Keratinocyte (primary cell): ENCODE measurements around the gene PDE1C. TPM values are rescaled to one million over a fixed set of nuclear protein-coding genes. Genes with fewer than 3 reads are reported as not detected.

ENCODE experiments used
- DNase-seq: peaks from one replicate; pipeline ENCODE4 v3.0.0-alpha.2; 2011; ENCODE audit warnings: low read depth, missing footprints, low spot score
- FAIRE-seq: peaks from 2 replicates; lab custom pipeline; 2011; peaks lifted over from hg19 to GRCh38; lab: Jason Lieb, UNC
- H2AFZ ChIP-seq: 2 replicates; pipeline ENCODE4 v1.6.0; 2012; ENCODE audit warnings: low read length, control low read depth, inconsistent platforms; ENCODE audit not compliant: control insufficient read depth
- H3K27ac ChIP-seq: 2 replicates; pipeline ENCODE4 v1.5.1; 2011; ENCODE audit warnings: low read length; ENCODE audit not compliant: control insufficient read depth, insufficient read depth
- H3K27me3 ChIP-seq: 3 replicates; pipeline ENCODE4 v1.6.0; 2011; ENCODE audit warnings: low read length; ENCODE audit not compliant: control insufficient read depth, insufficient read depth; ENCODE audit errors: extremely low read depth
- H3K36me3 ChIP-seq, 2 experiments: 2 replicates in 1 of 2; 3 replicates in 1 of 2; pipeline ENCODE4 v1.5.1; 2011; ENCODE audit warnings: low read length in 2 of 2, mild to moderate bottlenecking in 1 of 2; ENCODE audit not compliant: control insufficient read depth in 2 of 2, insufficient read depth in 2 of 2; ENCODE audit errors: extremely low read depth in 1 of 2
- H3K4me1 ChIP-seq: 3 replicates; pipeline ENCODE4 v1.5.1; 2011; ENCODE audit warnings: low read length; ENCODE audit not compliant: control insufficient read depth, insufficient read depth; ENCODE audit errors: extremely low read depth
- H3K4me2 ChIP-seq: 3 replicates; pipeline ENCODE4 v1.6.0; 2011; ENCODE audit warnings: low read depth, low read length; ENCODE audit not compliant: control insufficient read depth, insufficient read depth; ENCODE audit errors: extremely low read depth
- H3K4me3 ChIP-seq, 3 experiments: fragments of 200-600 bp in 1 of 3; sonication (generic) in 1 of 3; 2 replicates in 2 of 3; 3 replicates in 1 of 3; pipeline ENCODE4 v1.5.1; 2011 to 2016; ENCODE audit warnings: low read length in 3 of 3, mild to moderate bottlenecking in 3 of 3, control low read depth in 2 of 3, inconsistent platforms in 1 of 3, low read depth in 1 of 3, mixed read lengths in 1 of 3, mixed run types in 1 of 3, moderate library complexity in 1 of 3; ENCODE audit not compliant: control insufficient read depth in 2 of 3, insufficient read depth in 2 of 3; ENCODE audit errors: extremely low read depth in 1 of 3
- H3K79me2 ChIP-seq: 2 replicates; pipeline ENCODE4 v1.6.0; 2012; ENCODE audit warnings: low read length; ENCODE audit not compliant: control insufficient read depth, insufficient read depth
- H3K9ac ChIP-seq: 3 replicates; pipeline ENCODE4 v1.6.0; 2011; ENCODE audit warnings: low read length; ENCODE audit not compliant: control insufficient read depth, insufficient read depth; ENCODE audit errors: extremely low read depth
- H3K9me1 ChIP-seq: 3 replicates; pipeline ENCODE4 v1.6.0; 2011; ENCODE audit warnings: low read length; ENCODE audit not compliant: control insufficient read depth, insufficient read depth; ENCODE audit errors: extremely low read depth
- H3K9me3 ChIP-seq: 2 replicates; pipeline ENCODE4 v1.5.1; 2012; ENCODE audit warnings: low read depth, low read length; ENCODE audit not compliant: control insufficient read depth
- H4K20me1 ChIP-seq: 3 replicates; pipeline ENCODE4 v1.6.0; 2011; ENCODE audit warnings: low read length; ENCODE audit not compliant: control insufficient read depth, insufficient read depth; ENCODE audit errors: extremely low read depth
- CTCF ChIP-seq, 3 experiments: IDR thresholded peaks in 1 of 3; conservative IDR thresholded peaks in 1 of 3; optimal IDR thresholded peaks in 1 of 3; 2 replicates in 2 of 3; 3 replicates in 1 of 3; pipeline versions ENCODE3 to v1.5.1; 2011; ENCODE audit warnings: low read length in 3 of 3, mild to moderate bottlenecking in 3 of 3, moderate library complexity in 2 of 3, control low read depth in 1 of 3, inconsistent platforms in 1 of 3; ENCODE audit not compliant: insufficient read depth in 2 of 3; ENCODE audit errors: extremely low read depth in 1 of 3
- EZH2 ChIP-seq: IDR thresholded peaks from one replicate; pipeline ENCODE4 v1.6.1; 2012; ENCODE audit warnings: inconsistent platforms, mild to moderate bottlenecking, low read length, moderate library complexity
- dilution Hi-C: fragments of 300-500 bp; cut with MboI; formaldehyde crosslinking; loops from one replicate; pipeline ENCODE4 v1.7.0; 2020; ENCODE audit warnings: low sequenced_read_pairs; ENCODE audit not compliant: extremely low pct_ligation_motif_present
- polyA plus RNA-seq, 5 experiments: library from polyadenylated mRNA; depleted of rRNA in 3 of 5; stranded (reverse) in 3 of 5; stranded (forward) in 1 of 5; unstranded in 1 of 5; fragments of >200 nt; gene quantifications; 1 replicate in 1 of 5; 2 replicates in 3 of 5; 3 replicates in 1 of 5; pipeline versions ENCODE4 v1.2.1 to v1.2.3, GENCODE V29; 2011 to 2012; ENCODE audit warnings: missing spikeins in 2 of 5, low read depth in 1 of 5, low replicate concordance in 1 of 5

The PDE1C gene
- polyA plus RNA-seq, 1 donor (not counting 4 experiments of a cell fraction or from before 2014, with no cell fraction given) = 2.5 TPM

DNA sequence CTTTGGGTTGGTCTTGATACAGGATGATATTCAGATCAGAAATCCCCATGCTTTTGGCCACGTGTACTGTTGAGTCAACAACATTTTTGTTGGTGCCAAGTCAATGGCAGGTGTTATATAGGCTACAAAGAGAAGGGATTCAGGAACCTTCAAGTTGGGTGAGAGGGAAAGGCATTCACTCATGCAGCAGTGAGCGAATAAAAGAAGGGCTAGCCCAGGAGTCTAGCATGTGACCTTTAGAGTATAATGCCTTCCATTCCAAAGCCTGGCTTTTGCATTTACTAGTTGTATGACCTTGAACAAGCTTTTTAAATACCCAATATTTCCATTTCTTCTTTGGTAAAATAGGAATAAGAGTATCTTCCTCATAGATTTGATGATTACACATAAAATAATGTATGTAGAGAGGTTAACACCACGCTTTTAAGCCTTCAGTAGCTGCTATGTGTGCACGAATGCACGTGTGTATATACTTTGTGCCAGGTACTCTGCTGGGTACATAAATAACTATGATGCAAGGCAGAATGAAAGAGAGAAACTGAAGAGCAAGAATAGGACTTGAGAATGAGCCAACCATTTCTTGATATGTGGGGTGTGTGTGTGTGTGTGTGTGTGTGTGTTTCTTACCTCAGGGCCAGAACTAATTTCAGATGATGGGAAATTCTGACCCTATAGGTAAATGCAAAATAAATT, 163.6 kb downstream of the PDE1C start:
- no peak for TF ChIP-seq CTCF (optimal IDR thresholded peaks at IDR 0.05 in 1 of 3, IDR thresholded peaks at IDR 0.05 in 1 of 3, conservative IDR thresholded peaks at IDR 0.05 in 1 of 3; ENCODE audit: extremely low read depth in 1 of 3, insufficient read depth in 2 of 3, low read length in 3 of 3)
- no peak for TF ChIP-seq EZH2
- no peaks in the 10 kb centered on the region for H4K20me1 ChIP-seq
- FAIRE-seq (no peak), DNase-seq (no peak)
- H2AFZ ChIP-seq = no peak overlapping the region
- H3K4me3 ChIP-seq = no peak overlapping the region
- no peaks in the 10 kb centered on the region for H3K9me3 ChIP-seq
- no peaks in the 10 kb centered on the region for H3K79me2 ChIP-seq
- no peaks in the 10 kb centered on the region for H3K36me3 ChIP-seq
- no peak overlapping the region for H3K9ac ChIP-seq
- H3K9me1 ChIP-seq = no peaks in the 10 kb centered on the region
- H3K4me2 ChIP-seq = no peak overlapping the region
- H3K27me3 ChIP-seq = no peaks in the 10 kb centered on the region
- no peaks in the 10 kb centered on the region for H3K4me1 ChIP-seq
- H3K27ac ChIP-seq = no peak overlapping the region
- dilution Hi-C loops = no loop called here

- no peaks in the 10 kb centered on the region for H3K27me3 ChIP-seq
Observed at GRCh38 chr7:31903962-31904361, 166.2 kb downstream of the PDE1C start.

More at GRCh38 chr7:31903962-31904361, 166.2 kb downstream of the PDE1C start:
- DNase-seq = no peak
- FAIRE-seq = no peak
- H3K4me1 ChIP-seq = no peaks in the 10 kb centered on the region
- no peak for TF ChIP-seq EZH2
- TF ChIP-seq CTCF (optimal IDR thresholded peaks at IDR 0.05 in 1 of 3, IDR thresholded peaks at IDR 0.05 in 1 of 3, conservative IDR thresholded peaks at IDR 0.05 in 1 of 3; ENCODE audit: extremely low read depth in 1 of 3, insufficient read depth in 2 of 3, low read length in 3 of 3) = no peak
- no peaks in the 10 kb centered on the region for H4K20me1 ChIP-seq
- no peak overlapping the region for H3K27ac ChIP-seq
- no peaks in the 10 kb centered on the region for H3K79me2 ChIP-seq
- H3K4me2 ChIP-seq = no peak overlapping the region
- H3K9me3 ChIP-seq = no peaks in the 10 kb centered on the region
- no peak overlapping the region for H3K9ac ChIP-seq
- no peak overlapping the region for H3K4me3 ChIP-seq
- no peaks in the 10 kb centered on the region for H3K36me3 ChIP-seq
- no peak overlapping the region for H2AFZ ChIP-seq
- no peaks in the 10 kb centered on the region for H3K9me1 ChIP-seq
- dilution Hi-C loops = no loop called here
